ENCODE measurements around the gene SRGAP3. TPM values are rescaled to one million over a fixed set of nuclear protein-coding genes. Genes with fewer than 3 reads are reported as not detected.

The SRGAP3 gene
- total and polyA plus RNA-seq, 7 experiments from 2014 or later = 1.4 to 6.0 (median 4.6) TPM

- H3K27me3 ChIP-seq (ENCODE audit: control insufficient read depth in 2 of 2, insufficient read depth in 2 of 2, low read length in 2 of 2) = no peaks in the 10 kb centered on the region
- no peak overlapping the region for H3K4me3 ChIP-seq (ENCODE audit: low read length)
- no peak for ATAC-seq
- ChIA-PET CTCF (no interaction called here), POLR2A (no interaction called here)
- no peaks in the 10 kb centered on the region for H3K4me1 ChIP-seq (ENCODE audit: control insufficient read depth in 2 of 2, insufficient read depth in 2 of 2, low read length in 2 of 2)
- Mint-ChIP-seq H3K4me3 (no peak overlapping the region), H3K9me3 (peaks cover 0 to 4% (median 0%) of the 10 kb centered on the region in 11 donors), H3K27me3 (peaks cover 0 to 3% (median 0%) of the 10 kb centered on the region in 5 donors), H3K4me1 (peaks cover 0 to 2% (median 0%) of the 10 kb centered on the region in 7 donors), H3K27ac (no peak overlapping the region), H3K36me3 (peaks cover 0 to 9% (median under 1%) of the 10 kb centered on the region in 5 donors)
- no peak for DNase-seq
- intact Hi-C loops (cut with micrococcal nuclease) = no loop called here
- H3K9me3 ChIP-seq (ENCODE audit: control insufficient read depth in 2 of 3, low read length in 3 of 3) = no peaks in the 10 kb centered on the region
- no peaks in the 10 kb centered on the region for H3K36me3 ChIP-seq (ENCODE audit: control insufficient read depth in 2 of 3, insufficient read depth in 3 of 3, low read length in 3 of 3)
- H3K27ac ChIP-seq (ENCODE audit: low read depth, low read length) = no peak overlapping the region
These were observed 170.7 kb downstream of the SRGAP3 start for GRCh38 chr3:9078561-9079240.

- intact Hi-C loops (cut with micrococcal nuclease) = no loop called here
- Histone ChIP-seq H3K27ac (ENCODE audit: low read depth, low read length) (no peak overlapping the region), H3K4me1 (ENCODE audit: control insufficient read depth in 2 of 2, insufficient read depth in 2 of 2, low read length in 2 of 2) (no peaks in the 10 kb centered on the region), H3K36me3 (ENCODE audit: control insufficient read depth in 2 of 3, insufficient read depth in 3 of 3, low read length in 3 of 3) (no peaks in the 10 kb centered on the region), H3K27me3 (ENCODE audit: control insufficient read depth in 2 of 2, insufficient read depth in 2 of 2, low read length in 2 of 2) (no peaks in the 10 kb centered on the region), H3K9me3 (ENCODE audit: control insufficient read depth in 2 of 3, low read length in 3 of 3) (no peaks in the 10 kb centered on the region), H3K4me3 (ENCODE audit: low read length) (no peak overlapping the region)
- ChIA-PET POLR2A (no interaction called here), CTCF (no interaction called here)
- peaks cover 0 to 1% (median 0%) of the 10 kb centered on the region in 7 donors for H3K4me1 Mint-ChIP-seq
- H3K27ac Mint-ChIP-seq = no peak overlapping the region
- no peak for ATAC-seq
- H3K9me3 Mint-ChIP-seq = peaks cover 0 to under 1% (median 0%) of the 10 kb centered on the region in 11 donors
- peaks cover 0 to 3% (median 0%) of the 10 kb centered on the region in 5 donors for H3K27me3 Mint-ChIP-seq
- no peak for DNase-seq
- H3K4me3 Mint-ChIP-seq = no peak overlapping the region
- H3K36me3 Mint-ChIP-seq = peaks cover 0 to 9% (median 0%) of the 10 kb centered on the region in 5 donors
These were observed 172.4 kb downstream of the SRGAP3 start for GRCh38 chr3:9077029-9077428.

DNA sequence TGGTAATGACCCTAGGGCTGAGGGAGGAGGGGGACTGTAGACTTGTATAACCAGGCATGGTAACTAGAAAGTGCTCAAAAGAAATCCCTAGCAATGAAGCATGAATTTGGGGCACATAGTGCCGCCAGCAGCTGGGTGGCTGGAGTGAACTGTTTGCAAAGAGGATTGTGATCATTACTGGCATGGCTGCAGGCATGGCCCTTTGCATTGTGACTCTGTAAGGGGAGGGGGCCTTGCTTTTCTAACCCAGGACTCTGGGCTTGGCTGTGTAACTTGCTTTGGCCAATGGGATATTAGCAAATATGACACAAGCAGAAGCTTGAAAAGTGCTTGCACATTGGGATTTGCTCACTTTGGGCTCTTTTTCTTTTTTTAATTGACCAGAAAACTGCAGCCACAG is 173.7 kb downstream of the SRGAP3 start:
- peaks cover 0 to 7% (median 0%) of the 10 kb centered on the region in 7 donors for H3K4me1 Mint-ChIP-seq
- peaks cover 0 to 5% (median 0%) of the 10 kb centered on the region in 5 donors for H3K27me3 Mint-ChIP-seq
- peaks cover 0 to 9% (median 0%) of the 10 kb centered on the region in 5 donors for H3K36me3 Mint-ChIP-seq
- H3K9me3 ChIP-seq (ENCODE audit: control insufficient read depth in 2 of 3, low read length in 3 of 3) = no peaks in the 10 kb centered on the region
- no peak overlapping the region for H3K27ac Mint-ChIP-seq
- ATAC-seq = no peak
- no peaks in the 10 kb centered on the region for H3K27me3 ChIP-seq (ENCODE audit: control insufficient read depth in 2 of 2, insufficient read depth in 2 of 2, low read length in 2 of 2)
- no peak overlapping the region for H3K4me3 ChIP-seq (ENCODE audit: low read length)
- H3K27ac ChIP-seq (ENCODE audit: low read depth, low read length) = no peak overlapping the region
- no peaks in the 10 kb centered on the region for H3K36me3 ChIP-seq (ENCODE audit: control insufficient read depth in 2 of 3, insufficient read depth in 3 of 3, low read length in 3 of 3)
- H3K4me3 Mint-ChIP-seq = no peak overlapping the region
- POLR2A ChIA-PET = no interaction called here
- intact Hi-C loops (cut with micrococcal nuclease) = no loop called here
- DNase-seq = no peak
- H3K9me3 Mint-ChIP-seq = no peaks in the 10 kb centered on the region
- no peaks in the 10 kb centered on the region for H3K4me1 ChIP-seq (ENCODE audit: control insufficient read depth in 2 of 2, insufficient read depth in 2 of 2, low read length in 2 of 2)
- CTCF ChIA-PET = no interaction called here

- Histone ChIP-seq H3K27ac (ENCODE audit: low read depth, low read length) (no peak overlapping the region), H3K9me3 (ENCODE audit: control insufficient read depth in 2 of 3, low read length in 3 of 3) (no peaks in the 10 kb centered on the region), H3K4me1 (ENCODE audit: control insufficient read depth in 2 of 2, insufficient read depth in 2 of 2, low read length in 2 of 2) (no peaks in the 10 kb centered on the region), H3K27me3 (ENCODE audit: control insufficient read depth in 2 of 2, insufficient read depth in 2 of 2, low read length in 2 of 2) (no peaks in the 10 kb centered on the region), H3K36me3 (ENCODE audit: control insufficient read depth in 2 of 3, insufficient read depth in 3 of 3, low read length in 3 of 3) (no peaks in the 10 kb centered on the region), H3K4me3 (ENCODE audit: low read length) (no peak overlapping the region)
- no peak overlapping the region for H3K27ac Mint-ChIP-seq
- ATAC-seq (no peak), DNase-seq (no peak)
- peaks cover 0 to 9% (median 0%) of the 10 kb centered on the region in 5 donors for H3K36me3 Mint-ChIP-seq
- CTCF ChIA-PET = no interaction called here
- H3K9me3 Mint-ChIP-seq = no peaks in the 10 kb centered on the region
- POLR2A ChIA-PET = no interaction called here
- no peak overlapping the region for H3K4me3 Mint-ChIP-seq
- H3K4me1 Mint-ChIP-seq = peaks cover 0 to 7% (median 0%) of the 10 kb centered on the region in 7 donors
- peaks cover 0 to 5% (median 0%) of the 10 kb centered on the region in 5 donors for H3K27me3 Mint-ChIP-seq
- intact Hi-C loops (cut with micrococcal nuclease) = no loop called here
These were observed 175.4 kb downstream of the SRGAP3 start for GRCh38 chr3:9074079-9074478.

DNA sequence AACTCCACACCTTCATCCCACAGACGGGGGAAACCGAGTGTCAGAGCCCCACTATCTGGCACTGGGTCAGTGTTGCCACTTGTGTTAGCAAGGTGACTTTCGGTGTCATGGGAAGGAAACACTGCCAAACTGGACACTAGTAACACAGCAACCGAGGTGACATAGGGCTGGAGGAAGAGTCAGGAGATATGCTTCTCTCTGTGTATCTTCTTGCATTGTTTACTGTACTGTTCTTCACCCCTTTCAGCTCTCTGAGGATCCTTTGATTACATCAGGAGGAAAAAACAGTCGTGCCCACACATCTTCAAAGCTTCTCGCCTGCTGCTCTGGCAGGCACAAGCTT is 176.8 kb downstream of the SRGAP3 start:
- no peaks in the 10 kb centered on the region for H3K9me3 ChIP-seq (ENCODE audit: control insufficient read depth in 2 of 3, low read length in 3 of 3)
- H3K9me3 Mint-ChIP-seq = no peaks in the 10 kb centered on the region
- no peak overlapping the region for H3K27ac Mint-ChIP-seq
- POLR2A ChIA-PET = no interaction called here
- H3K27me3 Mint-ChIP-seq = peaks cover 0 to 5% (median 0%) of the 10 kb centered on the region in 5 donors
- H3K4me3 Mint-ChIP-seq = no peak overlapping the region
- no peak for DNase-seq
- H3K4me3 ChIP-seq (ENCODE audit: low read length) = no peak overlapping the region
- no peaks in the 10 kb centered on the region for H3K36me3 Mint-ChIP-seq
- intact Hi-C loops (cut with micrococcal nuclease) = no loop called here
- ATAC-seq = no peak
- H3K36me3 ChIP-seq (ENCODE audit: control insufficient read depth in 2 of 3, insufficient read depth in 3 of 3, low read length in 3 of 3) = no peaks in the 10 kb centered on the region
- H3K4me1 Mint-ChIP-seq = peaks cover 0 to 7% (median 0%) of the 10 kb centered on the region in 7 donors
- CTCF ChIA-PET = no interaction called here
- H3K27me3 ChIP-seq (ENCODE audit: control insufficient read depth in 2 of 2, insufficient read depth in 2 of 2, low read length in 2 of 2) = no peaks in the 10 kb centered on the region
- no peaks in the 10 kb centered on the region for H3K4me1 ChIP-seq (ENCODE audit: control insufficient read depth in 2 of 2, insufficient read depth in 2 of 2, low read length in 2 of 2)
- no peak overlapping the region for H3K27ac ChIP-seq (ENCODE audit: low read depth, low read length)

DNA sequence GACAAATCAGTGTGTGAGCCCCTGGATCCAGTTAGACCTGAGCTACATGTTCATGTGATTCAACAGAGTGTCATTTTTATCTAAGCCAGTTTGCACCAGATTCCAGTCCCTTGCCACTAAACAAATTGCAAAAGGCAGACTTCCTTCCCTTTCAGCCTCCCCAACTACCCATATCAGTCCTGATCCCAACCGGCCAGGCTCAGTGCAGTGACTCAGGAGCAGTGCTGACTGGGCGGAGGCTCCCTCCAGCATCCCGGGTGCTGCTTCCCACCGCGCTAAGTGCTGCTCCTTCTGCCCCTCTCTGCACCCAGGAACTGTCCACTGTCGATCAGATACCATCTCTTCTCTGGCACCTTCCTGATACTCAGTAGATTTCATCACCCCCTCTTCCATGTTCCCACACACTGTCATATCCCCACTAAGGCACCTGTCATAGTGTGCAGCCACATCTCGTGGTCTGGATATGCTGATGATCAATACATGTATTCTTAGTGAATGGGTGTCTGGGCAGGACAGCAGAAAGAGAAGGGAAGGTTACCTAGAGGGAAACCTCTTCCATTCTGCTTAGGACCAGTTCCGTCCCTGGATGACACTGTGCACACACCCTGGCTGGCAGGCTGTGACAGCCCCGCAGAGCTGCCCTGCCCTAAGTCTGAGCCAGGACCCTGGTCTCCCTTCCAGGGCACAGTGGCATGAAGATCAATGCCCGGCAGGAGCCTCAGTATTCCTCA is 177.3 kb downstream of the SRGAP3 start:
- ATAC-seq = peak; percentile 46
- Histone ChIP-seq H3K4me3 (ENCODE audit: low read length) (no peak overlapping the region), H3K27me3 (ENCODE audit: control insufficient read depth in 2 of 2, insufficient read depth in 2 of 2, low read length in 2 of 2) (no peaks in the 10 kb centered on the region), H3K9me3 (ENCODE audit: control insufficient read depth in 2 of 3, low read length in 3 of 3) (no peaks in the 10 kb centered on the region), H3K4me1 (ENCODE audit: control insufficient read depth in 2 of 2, insufficient read depth in 2 of 2, low read length in 2 of 2) (no peaks in the 10 kb centered on the region), H3K27ac (ENCODE audit: low read depth, low read length) (no peak overlapping the region), H3K36me3 (ENCODE audit: control insufficient read depth in 2 of 3, insufficient read depth in 3 of 3, low read length in 3 of 3) (no peaks in the 10 kb centered on the region)
- peaks cover 0 to 5% (median 0%) of the 10 kb centered on the region in 5 donors for H3K27me3 Mint-ChIP-seq
- H3K36me3 Mint-ChIP-seq = no peaks in the 10 kb centered on the region
- H3K27ac Mint-ChIP-seq = no peak overlapping the region
- no peak overlapping the region for H3K4me3 Mint-ChIP-seq
- DNase-seq = no peak
- H3K9me3 Mint-ChIP-seq = no peaks in the 10 kb centered on the region
- CTCF ChIA-PET = no interaction called here
- POLR2A ChIA-PET = no interaction called here
- H3K4me1 Mint-ChIP-seq = peaks cover 0 to 7% (median 0%) of the 10 kb centered on the region in 7 donors
- intact Hi-C loops (cut with micrococcal nuclease) = no loop called here

DNA sequence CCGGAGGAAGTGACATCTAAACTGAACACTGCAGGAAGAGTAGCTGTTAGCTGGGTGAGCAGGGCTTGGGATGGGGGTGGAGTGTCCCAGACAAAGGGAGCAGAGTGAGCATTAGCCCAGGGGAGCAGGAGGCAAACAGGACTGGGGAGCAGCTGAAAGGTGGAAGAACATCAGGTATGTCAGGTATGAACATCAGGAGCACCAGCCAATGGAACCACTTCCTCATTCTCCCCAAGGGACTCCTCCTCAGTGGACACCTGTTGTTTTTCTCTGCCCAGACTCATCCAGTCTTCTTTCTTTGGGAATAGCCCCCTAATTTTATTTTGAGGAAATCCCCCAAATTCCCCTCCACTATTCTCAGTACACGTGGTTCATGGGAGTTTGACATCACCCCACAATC is 178.5 kb downstream of the SRGAP3 start:
- no peaks in the 10 kb centered on the region for H3K9me3 Mint-ChIP-seq
- H3K4me3 ChIP-seq (ENCODE audit: low read length) = no peak overlapping the region
- H3K9me3 ChIP-seq (ENCODE audit: control insufficient read depth in 2 of 3, low read length in 3 of 3) = no peaks in the 10 kb centered on the region
- H3K36me3 ChIP-seq (ENCODE audit: control insufficient read depth in 2 of 3, insufficient read depth in 3 of 3, low read length in 3 of 3) = no peaks in the 10 kb centered on the region
- CTCF ChIA-PET = no interaction called here
- no peak overlapping the region for H3K4me3 Mint-ChIP-seq
- H3K27ac Mint-ChIP-seq = no peak overlapping the region
- ATAC-seq = no peak
- POLR2A ChIA-PET = no interaction called here
- H3K4me1 ChIP-seq (ENCODE audit: control insufficient read depth in 2 of 2, insufficient read depth in 2 of 2, low read length in 2 of 2) = no peaks in the 10 kb centered on the region
- peaks cover 0 to 5% (median 0%) of the 10 kb centered on the region in 5 donors for H3K27me3 Mint-ChIP-seq
- intact Hi-C loops (cut with micrococcal nuclease) = no loop called here
- no peaks in the 10 kb centered on the region for H3K36me3 Mint-ChIP-seq
- no peaks in the 10 kb centered on the region for H3K27me3 ChIP-seq (ENCODE audit: control insufficient read depth in 2 of 2, insufficient read depth in 2 of 2, low read length in 2 of 2)
- peaks cover 0 to 7% (median 0%) of the 10 kb centered on the region in 7 donors for H3K4me1 Mint-ChIP-seq
- DNase-seq = no peak
- no peak overlapping the region for H3K27ac ChIP-seq (ENCODE audit: low read depth, low read length)
